NCI-H460 (cell line): ENCODE data around the gene SOWAHA. TPM values are rescaled to one million over a fixed set of nuclear protein-coding genes. Genes with fewer than 3 reads are reported as not detected.
"Not testable (repeated sequence)": the region's sequence is repeated elsewhere in the genome, so short reads cannot be mapped to it uniquely, and the experiment has no call there.

Source experiments
- DNase-seq: peaks from one replicate; pipeline ENCODE4 v3.0.0-alpha.2; 2016; ENCODE audit warnings: low read depth; ENCODE audit errors: extremely low read depth
- small RNA-seq, 2 experiments: library from RNA; depleted of rRNA; stranded (forward); fragments of <200 nt; gene quantifications; one replicate each; pipeline ENCODE3, GENCODE V24; 2014
- total RNA-seq: library from RNA; depleted of rRNA; stranded (reverse); fragments of >200 nt; shearing (Covaris generic); gene quantifications from 2 replicates; pipeline ENCODE4 v1.2.3, GENCODE V29; 2014; rRNA removed

The SOWAHA gene
- total RNA-seq, 1 experiment from 2014 or later: not detected

- no peak for DNase-seq
Measured at GRCh38 chr5:132848270-132848669, 35.2 kb downstream of the SOWAHA start.

- DNase-seq: no peak
Measured at GRCh38 chr5:132849347-132849746, 36.2 kb downstream of the SOWAHA start.

- DNase-seq: no peak
Measured at GRCh38 chr5:132850066-132850465, 37.0 kb downstream of the SOWAHA start.

- no peak for DNase-seq
Measured at GRCh38 chr5:132853323-132853722, 40.2 kb downstream of the SOWAHA start.

GRCh38 chr5:132853790-132854189 is 40.7 kb downstream of the SOWAHA start:
- no peak for DNase-seq

- no peak for DNase-seq
Measured at GRCh38 chr5:132854301-132854700, 41.2 kb downstream of the SOWAHA start.

- not testable (repeated sequence) for DNase-seq
Measured at GRCh38 chr5:132854992-132855391, 41.9 kb downstream of the SOWAHA start.

GRCh38 chr5:132856011-132856410 is 42.9 kb downstream of the SOWAHA start:
- DNase-seq: no peak

GRCh38 chr5:132859889-132860437 is 46.9 kb downstream of the SOWAHA start:
- no peak for DNase-seq

- no peak for DNase-seq
Measured at GRCh38 chr5:132860742-132861141, 47.6 kb downstream of the SOWAHA start.

- no peak for DNase-seq
Measured at GRCh38 chr5:132865668-132866341, 52.7 kb downstream of the SOWAHA start.

Small RNA genes within 50 kb of the gene (small RNA-seq; reads per million reads assigned to genes)
- 0 reads per million in 2 experiments for gene RNA5SP192

Other genes with a start within 250 kb of the SOWAHA start
- gene IL13, start 155.1 kb upstream of the SOWAHA start, total RNA-seq: not detected in 2 replicates
- not detected in 2 replicates for gene IL4, start 139.3 kb upstream of the SOWAHA start, total RNA-seq
- gene KIF3A, start 75.8 kb upstream of the SOWAHA start, total RNA-seq: 10.7 and 11.7 TPM in 2 replicates
- gene CCNI2, start 65.9 kb upstream of the SOWAHA start, total RNA-seq: not detected in 2 replicates
- 24.0 and 30.0 TPM in 2 replicates for gene SEPTIN8, start 36.1 kb upstream of the SOWAHA start, total RNA-seq
- 6.1 and 8.2 TPM in 2 replicates for gene SHROOM1, start 17.3 kb downstream of the SOWAHA start, total RNA-seq
- gene GDF9, start 53.2 kb downstream of the SOWAHA start, total RNA-seq: 0.50 TPM in 1 of 2 replicates, not detected in the other
- gene UQCRQ, start 53.3 kb downstream of the SOWAHA start, total RNA-seq: 261 and 316 TPM in 2 replicates
- gene LEAP2, start 60.4 kb downstream of the SOWAHA start, total RNA-seq: 1.6 and 1.8 TPM in 2 replicates
- gene AFF4, start 150.3 kb downstream of the SOWAHA start, total RNA-seq: 40.6 and 44.7 TPM in 2 replicates
- 28.5 and 42.6 TPM in 2 replicates for gene ZCCHC10, start 213.2 kb downstream of the SOWAHA start, total RNA-seq
- 213 and 221 TPM in 2 replicates for gene HSPA4, start 238.7 kb downstream of the SOWAHA start, total RNA-seq